SK-N-SH treated with all-trans-retinoic acid at 6 μM for 48 hours (cell line): Measurements from ENCODE around the gene ANO9.

ENCODE experiments used
- ATAC-seq: fragments of 200-7000 bp; cut with Tn5 transposase; 3 replicates; pipeline ENCODE4 v1.9.1; 2020; ENCODE audit warnings: mild to moderate bottlenecking, moderate library complexity
- ARNTL ChIP-seq: fragments of 450-650 bp; formaldehyde crosslinking; IDR thresholded peaks from 2 replicates; pipeline ENCODE4 v1.5.0; 2020; ENCODE audit warnings: low read depth, mild to moderate bottlenecking, moderate library complexity, borderline replicate concordance
- BACH2 ChIP-seq: fragments of 250-450 bp; sonication (Bioruptor Pico); IDR thresholded peaks from 2 replicates; pipeline ENCODE4 v1.9.0; 2021; ENCODE audit warnings: mild to moderate bottlenecking, borderline replicate concordance
- CSDC2 ChIP-seq: fragments of 250-450 bp; sonication (Bioruptor Pico); IDR thresholded peaks from 2 replicates; pipeline ENCODE4 v1.5.0; 2020; ENCODE audit warnings: mild to moderate bottlenecking, moderate library complexity
- GLIS3 ChIP-seq: fragments of 250-450 bp; sonication (Bioruptor Pico); IDR thresholded peaks from 2 replicates; pipeline ENCODE4 v1.5.0; 2020; ENCODE audit warnings: mild to moderate bottlenecking, moderate library complexity
- ISL1 ChIP-seq: fragments of 250-450 bp; sonication (Bioruptor Pico); IDR thresholded peaks from 2 replicates; pipeline ENCODE4 v2.1.2; 2022; ENCODE audit warnings: mild to moderate bottlenecking, moderate library complexity
- OSR1 ChIP-seq: fragments of 250-450 bp; sonication (Bioruptor Pico); IDR thresholded peaks from 2 replicates; pipeline ENCODE4 v1.8.0; 2022; ENCODE audit warnings: moderate library complexity, mild to moderate bottlenecking, inconsistent platforms
- PPARA ChIP-seq: fragments of 250-450 bp; sonication (Bioruptor Pico); IDR thresholded peaks from 2 replicates; pipeline ENCODE4 v1.5.0; 2020; ENCODE audit warnings: mild to moderate bottlenecking, borderline replicate concordance
- RARB ChIP-seq: fragments of 250-450 bp; sonication (Bioruptor Pico); IDR thresholded peaks from 2 replicates; pipeline ENCODE4 v1.8.0; 2021; ENCODE audit warnings: mild to moderate bottlenecking, moderate library complexity
- SNAI2 ChIP-seq: fragments of 250-450 bp; sonication (Bioruptor Pico); IDR thresholded peaks from 2 replicates; pipeline ENCODE4 v1.5.0; 2020; ENCODE audit warnings: mild to moderate bottlenecking, moderate library complexity
- TCF4 ChIP-seq: fragments of 250-450 bp; sonication (Bioruptor Pico); IDR thresholded peaks from 2 replicates; pipeline ENCODE4 v1.8.0; 2021; ENCODE audit warnings: mild to moderate bottlenecking, moderate library complexity, borderline replicate concordance
- TOX ChIP-seq: fragments of 250-450 bp; sonication (Bioruptor Pico); IDR thresholded peaks from 2 replicates; pipeline ENCODE4 v1.8.0; 2021; ENCODE audit warnings: mild to moderate bottlenecking, moderate library complexity, borderline replicate concordance
- ZFP3 ChIP-seq: fragments of 250-450 bp; sonication (Bioruptor Pico); IDR thresholded peaks from 2 replicates; pipeline ENCODE4 v1.5.0; 2020; ENCODE audit warnings: mild to moderate bottlenecking, moderate library complexity
- ZFP30 ChIP-seq: fragments of 450-650 bp; formaldehyde crosslinking; IDR thresholded peaks from 2 replicates; pipeline ENCODE4 v1.5.0; 2022; ENCODE audit warnings: mild to moderate bottlenecking, moderate library complexity
- ZNF565 ChIP-seq: fragments of 450-650 bp; formaldehyde crosslinking; conservative IDR thresholded peaks from 2 replicates; pipeline ENCODE4 v1.5.0; 2020; ENCODE audit warnings: low read depth, mild to moderate bottlenecking, moderate library complexity
- ZNF70 ChIP-seq: fragments of 450-650 bp; formaldehyde crosslinking; IDR thresholded peaks from 2 replicates; pipeline ENCODE4 v1.5.0; 2020; ENCODE audit warnings: mild to moderate bottlenecking, moderate library complexity
- ZNF8 ChIP-seq: fragments of 450-650 bp; formaldehyde crosslinking; IDR thresholded peaks from 2 replicates; pipeline ENCODE4 v1.5.0; 2020; ENCODE audit warnings: mild to moderate bottlenecking, moderate library complexity
- TF ChIP-seq, protein P1 (sequence below): fragments of 250-450 bp; sonication (Bioruptor Pico); IDR thresholded peaks from 2 replicates; pipeline ENCODE4 v1.8.0; 2020; ENCODE audit warnings: mild to moderate bottlenecking, moderate library complexity, borderline replicate concordance
- TF ChIP-seq, protein P2 (sequence below): fragments of 250-450 bp; sonication (Bioruptor Pico); IDR thresholded peaks from 2 replicates; pipeline ENCODE4 v1.5.0; 2020; ENCODE audit warnings: mild to moderate bottlenecking, moderate library complexity
- TF ChIP-seq, protein P3 (sequence below): fragments of 250-450 bp; sonication (Bioruptor Pico); IDR thresholded peaks from 2 replicates; pipeline ENCODE4 v1.8.0; 2021; ENCODE audit warnings: low read depth, mild to moderate bottlenecking, moderate library complexity, borderline replicate concordance

The ANO9 gene

DNA sequence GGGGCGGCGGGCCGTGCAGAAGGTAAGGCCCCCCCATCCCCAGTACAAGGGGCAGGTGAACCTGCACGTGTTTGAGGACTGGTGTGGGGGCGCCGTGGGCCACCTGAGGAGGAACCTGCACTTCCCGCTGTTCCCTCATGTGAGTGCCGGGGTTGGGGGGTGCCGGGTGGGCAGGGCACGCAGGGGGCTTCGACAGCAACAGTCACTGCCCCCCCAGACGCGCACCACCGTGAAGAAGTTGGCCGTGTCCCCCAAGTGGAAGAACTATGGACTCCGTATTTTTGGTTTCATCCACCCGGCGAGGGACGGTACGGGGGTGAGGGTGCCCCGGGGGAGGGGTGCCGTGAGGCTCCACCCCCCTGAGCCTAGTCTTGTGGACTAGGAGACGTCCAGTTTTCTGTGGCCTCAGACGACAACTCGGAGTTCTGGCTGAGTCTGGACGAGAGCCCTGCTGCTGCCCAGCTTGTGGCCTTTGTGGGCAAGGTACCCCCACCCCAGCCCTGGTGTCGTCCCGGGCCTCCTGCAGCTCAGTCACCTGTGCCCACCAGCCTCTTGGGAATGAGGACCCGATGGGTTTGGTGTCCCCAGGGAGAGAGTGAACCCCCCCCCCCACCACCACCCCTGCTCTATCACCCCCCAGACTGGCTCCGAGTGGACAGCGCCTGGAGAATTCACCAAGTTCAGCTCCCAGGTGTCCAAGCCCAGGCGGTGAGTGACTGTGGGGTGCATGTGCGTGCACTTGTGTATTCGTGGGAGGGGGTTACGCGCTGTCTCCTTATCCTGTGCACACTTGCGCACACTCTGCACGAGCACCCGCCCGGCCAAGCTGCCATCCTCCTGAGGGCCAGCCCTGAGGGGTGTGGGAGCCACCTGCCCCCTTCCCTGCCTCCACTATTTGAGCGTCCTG is 68.7 kb downstream of the ANO9 start (continued):
- TF ChIP-seq, protein P1, sequence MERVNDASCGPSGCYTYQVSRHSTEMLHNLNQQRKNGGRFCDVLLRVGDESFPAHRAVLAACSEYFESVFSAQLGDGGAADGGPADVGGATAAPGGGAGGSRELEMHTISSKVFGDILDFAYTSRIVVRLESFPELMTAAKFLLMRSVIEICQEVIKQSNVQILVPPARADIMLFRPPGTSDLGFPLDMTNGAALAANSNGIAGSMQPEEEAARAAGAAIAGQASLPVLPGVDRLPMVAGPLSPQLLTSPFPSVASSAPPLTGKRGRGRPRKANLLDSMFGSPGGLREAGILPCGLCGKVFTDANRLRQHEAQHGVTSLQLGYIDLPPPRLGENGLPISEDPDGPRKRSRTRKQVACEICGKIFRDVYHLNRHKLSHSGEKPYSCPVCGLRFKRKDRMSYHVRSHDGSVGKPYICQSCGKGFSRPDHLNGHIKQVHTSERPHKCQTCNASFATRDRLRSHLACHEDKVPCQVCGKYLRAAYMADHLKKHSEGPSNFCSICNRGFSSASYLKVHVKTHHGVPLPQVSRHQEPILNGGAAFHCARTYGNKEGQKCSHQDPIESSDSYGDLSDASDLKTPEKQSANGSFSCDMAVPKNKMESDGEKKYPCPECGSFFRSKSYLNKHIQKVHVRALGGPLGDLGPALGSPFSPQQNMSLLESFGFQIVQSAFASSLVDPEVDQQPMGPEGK, result no peak
- TF ChIP-seq BACH2 (CRISPR knock-in tag), result no peak
- no peak for TF ChIP-seq ARNTL
- TF ChIP-seq RARB, result no peak
- no peak for TF ChIP-seq PPARA (CRISPR knock-in tag)
- TF ChIP-seq ZNF8 (CRISPR knock-in tag), result no peak
- TF ChIP-seq ZFP30, result no peak
- TF ChIP-seq, all 23 proteins: peak for 0

DNA sequence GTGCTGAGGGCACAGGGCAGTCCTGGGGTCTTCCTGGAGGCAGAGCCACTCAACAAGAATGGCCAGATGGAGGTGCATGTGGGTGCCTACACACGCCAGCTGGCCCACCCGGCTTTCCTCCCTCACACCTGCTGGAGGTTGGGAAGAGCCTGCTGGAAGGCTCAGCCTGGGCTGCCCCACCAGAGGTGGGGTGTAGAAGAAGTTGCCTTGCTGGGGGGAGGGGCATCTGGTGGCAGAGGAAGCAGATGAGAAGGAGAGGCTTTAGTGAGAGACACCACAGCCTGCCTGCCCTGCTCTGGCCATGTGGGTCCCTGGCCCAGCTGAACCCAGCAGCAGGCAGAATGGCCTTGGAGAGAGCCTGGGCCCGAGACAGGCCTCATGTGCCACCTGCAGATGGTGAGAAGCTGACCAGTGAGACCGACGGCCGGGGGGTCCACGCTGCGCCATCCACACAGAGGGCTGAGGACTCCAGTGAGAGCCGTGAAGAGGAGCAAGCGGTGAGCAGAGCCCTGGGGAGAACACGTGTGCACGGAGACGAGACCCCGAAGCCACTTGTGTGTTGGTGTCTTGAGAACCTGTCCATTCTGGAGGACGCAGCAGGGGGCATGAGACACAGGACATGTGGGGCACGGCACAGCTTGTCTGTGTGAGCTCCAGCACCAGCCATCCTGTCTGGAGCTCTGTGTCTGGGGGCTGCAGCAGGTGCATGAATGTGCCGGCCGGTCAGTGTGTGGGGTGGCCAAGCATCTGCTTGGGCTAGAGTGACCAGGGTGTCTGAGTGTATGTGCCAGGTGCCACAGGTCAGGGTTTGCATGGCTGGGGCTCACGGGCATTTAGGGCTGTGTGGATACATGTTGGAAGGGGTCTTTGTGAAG is 69.9 kb downstream of the ANO9 start:
- TF ChIP-seq ZFP30 (no peak), ZNF70 (CRISPR knock-in tag) (no peak), PPARA (CRISPR knock-in tag) (no peak), ARNTL (no peak), BACH2 (CRISPR knock-in tag) (no peak), ZNF8 (CRISPR knock-in tag) (no peak), TOX (CRISPR knock-in tag) (no peak), CSDC2 (CRISPR knock-in tag) (no peak), ZFP3 (CRISPR knock-in tag) (no peak), OSR1 (CRISPR knock-in tag) (no peak), RARB (no peak), ISL1 (CRISPR knock-in tag) (no peak)
- TF ChIP-seq, protein P1, result no peak
- TF ChIP-seq, protein P2, sequence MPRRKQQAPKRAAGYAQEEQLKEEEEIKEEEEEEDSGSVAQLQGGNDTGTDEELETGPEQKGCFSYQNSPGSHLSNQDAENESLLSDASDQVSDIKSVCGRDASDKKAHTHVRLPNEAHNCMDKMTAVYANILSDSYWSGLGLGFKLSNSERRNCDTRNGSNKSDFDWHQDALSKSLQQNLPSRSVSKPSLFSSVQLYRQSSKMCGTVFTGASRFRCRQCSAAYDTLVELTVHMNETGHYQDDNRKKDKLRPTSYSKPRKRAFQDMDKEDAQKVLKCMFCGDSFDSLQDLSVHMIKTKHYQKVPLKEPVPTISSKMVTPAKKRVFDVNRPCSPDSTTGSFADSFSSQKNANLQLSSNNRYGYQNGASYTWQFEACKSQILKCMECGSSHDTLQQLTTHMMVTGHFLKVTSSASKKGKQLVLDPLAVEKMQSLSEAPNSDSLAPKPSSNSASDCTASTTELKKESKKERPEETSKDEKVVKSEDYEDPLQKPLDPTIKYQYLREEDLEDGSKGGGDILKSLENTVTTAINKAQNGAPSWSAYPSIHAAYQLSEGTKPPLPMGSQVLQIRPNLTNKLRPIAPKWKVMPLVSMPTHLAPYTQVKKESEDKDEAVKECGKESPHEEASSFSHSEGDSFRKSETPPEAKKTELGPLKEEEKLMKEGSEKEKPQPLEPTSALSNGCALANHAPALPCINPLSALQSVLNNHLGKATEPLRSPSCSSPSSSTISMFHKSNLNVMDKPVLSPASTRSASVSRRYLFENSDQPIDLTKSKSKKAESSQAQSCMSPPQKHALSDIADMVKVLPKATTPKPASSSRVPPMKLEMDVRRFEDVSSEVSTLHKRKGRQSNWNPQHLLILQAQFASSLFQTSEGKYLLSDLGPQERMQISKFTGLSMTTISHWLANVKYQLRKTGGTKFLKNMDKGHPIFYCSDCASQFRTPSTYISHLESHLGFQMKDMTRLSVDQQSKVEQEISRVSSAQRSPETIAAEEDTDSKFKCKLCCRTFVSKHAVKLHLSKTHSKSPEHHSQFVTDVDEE (CRISPR knock-in tag), result no peak
- no peak for ATAC-seq

DNA sequence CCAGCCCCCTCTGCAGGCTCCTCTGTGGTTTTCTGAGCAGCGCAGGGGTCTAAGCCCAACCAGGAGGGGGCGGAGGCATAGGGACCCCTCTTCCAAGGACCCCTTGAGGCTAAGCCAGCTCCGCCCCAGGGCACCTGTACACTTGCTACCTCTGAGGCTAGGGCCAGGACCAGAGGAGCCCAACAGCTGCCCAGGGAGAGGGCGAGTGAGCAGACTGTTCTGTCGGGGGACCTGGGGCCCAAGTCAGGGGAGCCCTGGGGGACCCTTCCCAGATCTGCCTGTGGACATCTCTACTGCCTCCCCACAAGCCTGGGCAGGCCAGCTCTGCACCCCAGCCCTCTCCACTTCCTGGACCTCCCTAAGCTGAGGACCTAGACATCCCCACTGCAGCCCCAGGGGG is 70.8 kb downstream of the ANO9 start:
- TF ChIP-seq PPARA (CRISPR knock-in tag), result no peak
- no peak for TF ChIP-seq GLIS3 (CRISPR knock-in tag)
- no peak for TF ChIP-seq SNAI2 (CRISPR knock-in tag)
- ATAC-seq, result no peak

DNA sequence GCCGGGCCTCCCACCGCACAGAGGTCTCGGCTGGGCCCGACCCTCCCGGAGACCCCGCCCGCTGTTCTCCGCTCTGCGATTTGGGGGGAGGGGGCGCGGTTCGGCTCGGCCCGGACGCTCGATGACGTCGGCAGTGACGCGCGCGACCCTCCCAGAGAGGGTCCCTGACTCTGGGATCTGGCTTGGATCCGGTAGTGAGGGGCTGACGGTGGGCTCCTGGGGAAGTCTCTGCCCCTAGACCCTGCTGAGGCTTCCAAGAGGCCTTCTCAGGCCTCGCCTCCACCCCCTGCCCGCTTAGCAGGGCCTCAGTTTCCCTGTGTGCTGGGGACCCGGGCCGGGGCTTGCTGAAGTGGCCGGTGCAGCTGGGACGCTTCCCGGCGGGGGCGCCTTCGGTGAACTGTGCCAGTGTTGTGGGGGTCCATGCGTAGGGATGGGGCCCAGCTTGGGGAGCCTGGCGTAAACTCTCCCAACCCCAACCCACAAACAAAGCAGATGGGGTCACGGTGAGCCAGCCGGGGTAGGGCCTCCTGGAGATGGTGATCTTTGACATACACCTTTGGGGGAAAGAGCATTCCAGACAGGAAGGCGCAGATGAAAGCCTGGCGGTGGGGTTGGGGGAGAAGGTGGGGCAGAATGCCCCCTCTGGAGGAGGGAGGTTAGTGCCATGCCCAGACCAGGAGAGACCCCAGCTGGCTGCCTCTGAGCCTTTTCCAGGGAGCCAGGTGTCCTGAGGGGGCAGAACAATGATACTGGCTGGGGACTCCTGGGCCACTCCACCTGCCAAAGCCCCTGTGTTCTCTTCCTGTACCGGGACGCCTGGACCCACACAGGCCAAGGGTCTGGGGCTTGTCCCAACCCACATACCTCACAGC is 71.5 kb downstream of the ANO9 start:
- no peak for ATAC-seq
- TF ChIP-seq ZFP30 (no peak), CSDC2 (CRISPR knock-in tag) (no peak), GLIS3 (CRISPR knock-in tag) (no peak), RARB (no peak), ARNTL (no peak), ZNF565 (CRISPR knock-in tag) (no peak), ZFP3 (CRISPR knock-in tag) (no peak), SNAI2 (CRISPR knock-in tag) (no peak), TCF4 (CRISPR knock-in tag) (no peak), ISL1 (CRISPR knock-in tag) (no peak)
- TF ChIP-seq, protein P2 (CRISPR knock-in tag), result no peak
- TF ChIP-seq, protein P3, sequence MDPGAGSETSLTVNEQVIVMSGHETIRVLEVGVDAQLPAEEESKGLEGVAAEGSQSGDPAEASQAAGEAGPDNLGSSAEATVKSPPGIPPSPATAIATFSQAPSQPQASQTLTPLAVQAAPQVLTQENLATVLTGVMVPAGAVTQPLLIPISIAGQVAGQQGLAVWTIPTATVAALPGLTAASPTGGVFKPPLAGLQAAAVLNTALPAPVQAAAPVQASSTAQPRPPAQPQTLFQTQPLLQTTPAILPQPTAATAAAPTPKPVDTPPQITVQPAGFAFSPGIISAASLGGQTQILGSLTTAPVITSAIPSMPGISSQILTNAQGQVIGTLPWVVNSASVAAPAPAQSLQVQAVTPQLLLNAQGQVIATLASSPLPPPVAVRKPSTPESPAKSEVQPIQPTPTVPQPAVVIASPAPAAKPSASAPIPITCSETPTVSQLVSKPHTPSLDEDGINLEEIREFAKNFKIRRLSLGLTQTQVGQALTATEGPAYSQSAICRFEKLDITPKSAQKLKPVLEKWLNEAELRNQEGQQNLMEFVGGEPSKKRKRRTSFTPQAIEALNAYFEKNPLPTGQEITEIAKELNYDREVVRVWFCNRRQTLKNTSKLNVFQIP (CRISPR knock-in tag), result no peak
